Osteoblast (primary cell): Measurements from ENCODE around the gene PRRX1. TPM values are rescaled to one million over a fixed set of nuclear protein-coding genes. Genes with fewer than 3 reads are reported as not detected.
A peak's percentile ranks its signal among the peaks of the same experiment; 100 is the strongest.

Experiments used
- DNase-seq: peaks from one replicate; pipeline ENCODE4 v3.0.0; 2011; ENCODE audit warnings: low spot score, mixed read lengths; ENCODE audit not compliant: insufficient read length; ENCODE audit errors: missing footprints
- H2AFZ ChIP-seq: 2 replicates; pipeline ENCODE4 v1.6.0; 2011; ENCODE audit warnings: mild to moderate bottlenecking, low read length
- H3K27ac ChIP-seq: 2 replicates; pipeline ENCODE4 v1.5.1; 2011; ENCODE audit warnings: mild to moderate bottlenecking, low read depth, low read length, moderate library complexity
- H3K27me3 ChIP-seq: 2 replicates; pipeline ENCODE4 v1.6.0; 2012; ENCODE audit warnings: mild to moderate bottlenecking, control low read depth, inconsistent platforms, low read length, moderate library complexity; ENCODE audit not compliant: insufficient read depth
- H3K36me3 ChIP-seq: 2 replicates; pipeline ENCODE4 v1.5.1; 2011; ENCODE audit warnings: mild to moderate bottlenecking, low read length, control low read depth, moderate library complexity; ENCODE audit not compliant: insufficient read depth
- H3K4me1 ChIP-seq: 2 replicates; pipeline ENCODE4 v1.5.1; 2011; ENCODE audit warnings: mild to moderate bottlenecking, low read length, control low read depth, moderate library complexity; ENCODE audit not compliant: insufficient read depth
- H3K4me2 ChIP-seq: 2 replicates; pipeline ENCODE4 v1.6.0; 2011; ENCODE audit warnings: mild to moderate bottlenecking, low read length; ENCODE audit not compliant: insufficient read depth
- H3K4me3 ChIP-seq: fragments of 200-600 bp; sonication (generic); 3 replicates; pipeline ENCODE4 v1.5.1; 2012; ENCODE audit warnings: mild to moderate bottlenecking, low read length, inconsistent platforms; ENCODE audit not compliant: insufficient read depth
- H3K79me2 ChIP-seq: 2 replicates; pipeline ENCODE4 v1.6.0; 2012; ENCODE audit warnings: mild to moderate bottlenecking, low read length, control low read depth, inconsistent platforms; ENCODE audit not compliant: insufficient read depth
- H3K9me3 ChIP-seq: 2 replicates; pipeline ENCODE4 v1.5.1; 2011; ENCODE audit warnings: low read depth, low read length, control low read depth
- H4K20me1 ChIP-seq: 2 replicates; pipeline ENCODE4 v1.6.0; 2012; ENCODE audit warnings: mild to moderate bottlenecking, low read length, control low read depth; ENCODE audit not compliant: insufficient read depth
- CTCF ChIP-seq: IDR thresholded peaks from 2 replicates; pipeline ENCODE4 v1.5.1; 2011; ENCODE audit warnings: mild to moderate bottlenecking, low read depth, low read length, moderate library complexity; ENCODE audit errors: extremely low read depth
- total RNA-seq: library from RNA; depleted of rRNA; stranded (reverse); fragments of >200 nt; gene quantifications from 2 replicates; pipeline ENCODE4 v1.2.3, GENCODE V29; 2012

The PRRX1 gene
- total RNA-seq, 1 donor: 307 TPM

GRCh38 chr1:170694172-170694926 lies 30.4 kb downstream of the PRRX1 start:
- no peak for TF ChIP-seq CTCF
- DNase-seq: no peak
- Histone ChIP-seq H3K4me2 (peak overlapping the region; percentile 70), H4K20me1 (no peaks in the 10 kb centered on the region), H3K27me3 (no peaks in the 10 kb centered on the region), H3K79me2 (peaks cover 76% of the 10 kb centered on the region), H3K36me3 (no peaks in the 10 kb centered on the region), H3K27ac (peak overlapping the region; percentile 86), H3K4me3 (peak overlapping the region; percentile 21), H3K4me1 (peaks cover 80% of the 10 kb centered on the region), H2AFZ (no peak overlapping the region), H3K9me3 (no peaks in the 10 kb centered on the region)

GRCh38 chr1:170695955-170696590 lies 32.1 kb downstream of the PRRX1 start:
- Histone ChIP-seq H4K20me1 (no peaks in the 10 kb centered on the region), H3K36me3 (no peaks in the 10 kb centered on the region), H3K79me2 (peaks cover 73% of the 10 kb centered on the region), H3K27me3 (no peaks in the 10 kb centered on the region), H3K9me3 (no peaks in the 10 kb centered on the region), H2AFZ (no peak overlapping the region), H3K4me3 (no peak overlapping the region), H3K27ac (peak overlapping the region; percentile 86), H3K4me2 (peak overlapping the region; percentile 19), H3K4me1 (peaks cover 87% of the 10 kb centered on the region)
- DNase-seq: no peak
- no peak for TF ChIP-seq CTCF

- Histone ChIP-seq H2AFZ (no peak overlapping the region), H3K27ac (peak overlapping the region; percentile 86), H3K9me3 (no peaks in the 10 kb centered on the region)
Measured at GRCh38 chr1:170696591-170697290, 32.8 kb downstream of the PRRX1 start.

More at GRCh38 chr1:170696591-170697290, 32.8 kb downstream of the PRRX1 start:
- H3K27me3 ChIP-seq: no peaks in the 10 kb centered on the region
- peaks cover 90% of the 10 kb centered on the region for H3K4me1 ChIP-seq
- no peak overlapping the region for H3K4me3 ChIP-seq
- no peaks in the 10 kb centered on the region for H3K36me3 ChIP-seq
- H4K20me1 ChIP-seq: no peaks in the 10 kb centered on the region
- no peak for TF ChIP-seq CTCF
- H3K79me2 ChIP-seq: peaks cover 70% of the 10 kb centered on the region
- no peak for DNase-seq
- peak overlapping the region; percentile 19 for H3K4me2 ChIP-seq
